ENCODE results near the gene ARID5A.

The ARID5A gene

GRCh38 chr2:96548558-96549465, 12.3 kb downstream of the ARID5A start:
- H3K27me3 ChIP-seq (ENCODE audit: insufficient read depth, low read length, poor library complexity), result no peaks in the 10 kb centered on the region
- H3K4me2 ChIP-seq (ENCODE audit: low read length), result no peak overlapping the region
- H2BK15ac ChIP-seq (replicated peaks; ENCODE audit: low read depth), result no peak overlapping the region
- H2BK5ac ChIP-seq (ENCODE audit: low read length), result no peak overlapping the region
- no peak overlapping the region for H3K4ac ChIP-seq (ENCODE audit: low read depth, low read length)
- no peak overlapping the region for H2AK5ac ChIP-seq (ENCODE audit: low read length)
- H3K23ac ChIP-seq (ENCODE audit: low read length), result no peak overlapping the region
- H3K18ac ChIP-seq (ENCODE audit: low read length), result no peak overlapping the region
- DNase-seq, result no peak
- no peak overlapping the region for H2BK120ac ChIP-seq (ENCODE audit: low read depth, low read length)
- no peak overlapping the region for H3K9ac ChIP-seq (ENCODE audit: low read length)
- no peak overlapping the region for H4K8ac ChIP-seq (ENCODE audit: low read depth, low read length)
- WGBS (ENCODE audit: extremely low coverage, insufficient coverage, low lambda C conversion rate), result no CpG with 5 or more reads among the region's 24 CpGs
- H3K4me3 ChIP-seq (ENCODE audit: low read length), result no peak overlapping the region
- no peaks in the 10 kb centered on the region for H3K4me1 ChIP-seq (ENCODE audit: control insufficient read depth, low read depth, low read length)
- no peak overlapping the region for H3K27ac ChIP-seq (ENCODE audit: low read depth, low read length)
- no peaks in the 10 kb centered on the region for H3K36me3 ChIP-seq (ENCODE audit: control insufficient read depth, insufficient read depth, low read length)
- no peak overlapping the region for H3K56ac ChIP-seq (ENCODE audit: low read length)
- H3K79me1 ChIP-seq (ENCODE audit: low read length), result no peaks in the 10 kb centered on the region
- no peak overlapping the region for H4K5ac ChIP-seq (ENCODE audit: low read length)
- H3K79me2 ChIP-seq (ENCODE audit: control insufficient read depth, insufficient read depth, low read length), result no peaks in the 10 kb centered on the region

GRCh38 chr2:96549466-96549785, 12.9 kb downstream of the ARID5A start:
- H3K4me1 ChIP-seq (ENCODE audit: control insufficient read depth, low read depth, low read length), result no peaks in the 10 kb centered on the region
- no peak overlapping the region for H3K4ac ChIP-seq (ENCODE audit: low read depth, low read length)
- no peak overlapping the region for H2BK120ac ChIP-seq (ENCODE audit: low read depth, low read length)
- H3K79me2 ChIP-seq (ENCODE audit: control insufficient read depth, insufficient read depth, low read length), result no peaks in the 10 kb centered on the region
- no peak overlapping the region for H3K27ac ChIP-seq (ENCODE audit: low read depth, low read length)
- no peak overlapping the region for H4K8ac ChIP-seq (ENCODE audit: low read depth, low read length)
- H3K36me3 ChIP-seq (ENCODE audit: control insufficient read depth, insufficient read depth, low read length), result no peaks in the 10 kb centered on the region
- H3K27me3 ChIP-seq (ENCODE audit: insufficient read depth, low read length, poor library complexity), result no peaks in the 10 kb centered on the region
- no peak overlapping the region for H3K56ac ChIP-seq (ENCODE audit: low read length)
- H2AK5ac ChIP-seq (ENCODE audit: low read length), result no peak overlapping the region
- no peak overlapping the region for H3K4me3 ChIP-seq (ENCODE audit: low read length)
- no peak overlapping the region for H4K5ac ChIP-seq (ENCODE audit: low read length)
- H2BK5ac ChIP-seq (ENCODE audit: low read length), result no peak overlapping the region
- no CpG with 5 or more reads among the region's 4 CpGs for WGBS (ENCODE audit: extremely low coverage, insufficient coverage, low lambda C conversion rate)
- H3K79me1 ChIP-seq (ENCODE audit: low read length), result no peaks in the 10 kb centered on the region
- no peak for DNase-seq
- no peak overlapping the region for H3K9ac ChIP-seq (ENCODE audit: low read length)
- H3K4me2 ChIP-seq (ENCODE audit: low read length), result no peak overlapping the region
- H2BK15ac ChIP-seq (replicated peaks; ENCODE audit: low read depth), result no peak overlapping the region
- H3K23ac ChIP-seq (ENCODE audit: low read length), result no peak overlapping the region
- no peak overlapping the region for H3K18ac ChIP-seq (ENCODE audit: low read length)

- H3K4me1 ChIP-seq (ENCODE audit: control insufficient read depth, low read depth, low read length), result no peaks in the 10 kb centered on the region
These were observed 13.6 kb downstream of the ARID5A start for GRCh38 chr2:96549967-96550786.

GRCh38 chr2:96550787-96551604, 14.4 kb downstream of the ARID5A start:
- no peak overlapping the region for H2BK15ac ChIP-seq (replicated peaks; ENCODE audit: low read depth)
- no peaks in the 10 kb centered on the region for H3K27me3 ChIP-seq (ENCODE audit: insufficient read depth, low read length, poor library complexity)
- H3K18ac ChIP-seq (ENCODE audit: low read length), result no peak overlapping the region
- no peak overlapping the region for H3K23ac ChIP-seq (ENCODE audit: low read length)
- H3K56ac ChIP-seq (ENCODE audit: low read length), result no peak overlapping the region
- H3K4me1 ChIP-seq (ENCODE audit: control insufficient read depth, low read depth, low read length), result no peaks in the 10 kb centered on the region
- no peak overlapping the region for H3K9ac ChIP-seq (ENCODE audit: low read length)
- DNase-seq, result no peak
- H4K8ac ChIP-seq (ENCODE audit: low read depth, low read length), result no peak overlapping the region
- H2AK5ac ChIP-seq (ENCODE audit: low read length), result no peak overlapping the region
- no peaks in the 10 kb centered on the region for H3K79me1 ChIP-seq (ENCODE audit: low read length)
- no peak overlapping the region for H3K27ac ChIP-seq (ENCODE audit: low read depth, low read length)
- WGBS (ENCODE audit: extremely low coverage, insufficient coverage, low lambda C conversion rate), result no CpG with 5 or more reads among the region's 14 CpGs
- H3K79me2 ChIP-seq (ENCODE audit: control insufficient read depth, insufficient read depth, low read length), result no peaks in the 10 kb centered on the region
- no peak overlapping the region for H2BK5ac ChIP-seq (ENCODE audit: low read length)
- H2BK120ac ChIP-seq (ENCODE audit: low read depth, low read length), result no peak overlapping the region
- no peak overlapping the region for H3K4ac ChIP-seq (ENCODE audit: low read depth, low read length)
- no peak overlapping the region for H3K4me2 ChIP-seq (ENCODE audit: low read length)
- no peak overlapping the region for H3K4me3 ChIP-seq (ENCODE audit: low read length)
- H4K5ac ChIP-seq (ENCODE audit: low read length), result no peak overlapping the region
- H3K36me3 ChIP-seq (ENCODE audit: control insufficient read depth, insufficient read depth, low read length), result no peaks in the 10 kb centered on the region

More at GRCh38 chr2:96549967-96550786, 13.6 kb downstream of the ARID5A start:
- H3K79me2 ChIP-seq (ENCODE audit: control insufficient read depth, insufficient read depth, low read length), result no peaks in the 10 kb centered on the region
- no peak overlapping the region for H4K8ac ChIP-seq (ENCODE audit: low read depth, low read length)
- H3K27me3 ChIP-seq (ENCODE audit: insufficient read depth, low read length, poor library complexity), result no peaks in the 10 kb centered on the region
- H2BK120ac ChIP-seq (ENCODE audit: low read depth, low read length), result no peak overlapping the region
- H3K79me1 ChIP-seq (ENCODE audit: low read length), result no peaks in the 10 kb centered on the region
- H3K36me3 ChIP-seq (ENCODE audit: control insufficient read depth, insufficient read depth, low read length), result no peaks in the 10 kb centered on the region
- H2BK5ac ChIP-seq (ENCODE audit: low read length), result no peak overlapping the region
- no peak overlapping the region for H3K4me3 ChIP-seq (ENCODE audit: low read length)
- H3K4me2 ChIP-seq (ENCODE audit: low read length), result no peak overlapping the region
- no peak overlapping the region for H3K9ac ChIP-seq (ENCODE audit: low read length)
- no peak overlapping the region for H3K27ac ChIP-seq (ENCODE audit: low read depth, low read length)
- peak; percentile 86 for DNase-seq
- H3K18ac ChIP-seq (ENCODE audit: low read length), result no peak overlapping the region
- no peak overlapping the region for H2BK15ac ChIP-seq (replicated peaks; ENCODE audit: low read depth)
- H3K56ac ChIP-seq (ENCODE audit: low read length), result no peak overlapping the region
- H3K23ac ChIP-seq (ENCODE audit: low read length), result no peak overlapping the region
- no peak overlapping the region for H3K4ac ChIP-seq (ENCODE audit: low read depth, low read length)
- no CpG with 5 or more reads among the region's 61 CpGs for WGBS (ENCODE audit: extremely low coverage, insufficient coverage, low lambda C conversion rate)
- no peak overlapping the region for H4K5ac ChIP-seq (ENCODE audit: low read length)
- no peak overlapping the region for H2AK5ac ChIP-seq (ENCODE audit: low read length)

GRCh38 chr2:96551605-96552314, 15.2 kb downstream of the ARID5A start:
- Histone ChIP-seq H2AK5ac (ENCODE audit: low read length) (no peak overlapping the region), H2BK15ac (replicated peaks; ENCODE audit: low read depth) (no peak overlapping the region), H3K27ac (ENCODE audit: low read depth, low read length) (no peak overlapping the region), H3K4me1 (ENCODE audit: control insufficient read depth, low read depth, low read length) (no peaks in the 10 kb centered on the region), H3K23ac (ENCODE audit: low read length) (no peak overlapping the region), H4K5ac (ENCODE audit: low read length) (no peak overlapping the region), H4K8ac (ENCODE audit: low read depth, low read length) (no peak overlapping the region), H3K79me2 (ENCODE audit: control insufficient read depth, insufficient read depth, low read length) (no peaks in the 10 kb centered on the region), H3K18ac (ENCODE audit: low read length) (no peak overlapping the region), H3K56ac (ENCODE audit: low read length) (no peak overlapping the region), H2BK120ac (ENCODE audit: low read depth, low read length) (no peak overlapping the region), H3K36me3 (ENCODE audit: control insufficient read depth, insufficient read depth, low read length) (no peaks in the 10 kb centered on the region), H3K4ac (ENCODE audit: low read depth, low read length) (no peak overlapping the region), H3K9ac (ENCODE audit: low read length) (no peak overlapping the region), H2BK5ac (ENCODE audit: low read length) (no peak overlapping the region), H3K79me1 (ENCODE audit: low read length) (no peaks in the 10 kb centered on the region), H3K4me2 (ENCODE audit: low read length) (no peak overlapping the region), H3K4me3 (ENCODE audit: low read length) (no peak overlapping the region), H3K27me3 (ENCODE audit: insufficient read depth, low read length, poor library complexity) (no peaks in the 10 kb centered on the region)
- no CpG with 5 or more reads among the region's 25 CpGs for WGBS (ENCODE audit: extremely low coverage, insufficient coverage, low lambda C conversion rate)
- no peak for DNase-seq
